Measurements from ENCODE around the gene ENHO. TPM values are rescaled to one million over a fixed set of nuclear protein-coding genes. Genes with fewer than 3 reads are reported as not detected.
A peak's percentile ranks its signal among the peaks of the same experiment; 100 is the strongest.

ENHO gene
- total RNA-seq, 1 donor, result not detected

GRCh38 chr9:34568133-34568532 is 45.3 kb upstream of the ENHO start:
- no peak for TF ChIP-seq CTCF (IDR thresholded peaks at IDR 0.05; ENCODE audit: insufficient read depth, low read length)
- no peak for DNase-seq (ENCODE audit: low read depth)
- H3K4me3 ChIP-seq (ENCODE audit: low read depth, low read length), result no peak overlapping the region

GRCh38 chr9:34566972-34567371 is 44.2 kb upstream of the ENHO start:
- H3K4me3 ChIP-seq (ENCODE audit: low read depth, low read length), result no peak overlapping the region
- no peak for DNase-seq (ENCODE audit: low read depth)
- TF ChIP-seq CTCF (IDR thresholded peaks at IDR 0.05; ENCODE audit: insufficient read depth, low read length), result no peak

- no peak for DNase-seq (ENCODE audit: low read depth)
- H3K4me3 ChIP-seq (ENCODE audit: low read depth, low read length), result no peak overlapping the region
- TF ChIP-seq CTCF (IDR thresholded peaks at IDR 0.05; ENCODE audit: insufficient read depth, low read length), result no peak
These were observed 43.5 kb upstream of the ENHO start for GRCh38 chr9:34566322-34566721.

GRCh38 chr9:34565856-34566255 is 43.1 kb upstream of the ENHO start:
- no peak for DNase-seq (ENCODE audit: low read depth)
- TF ChIP-seq CTCF (IDR thresholded peaks at IDR 0.05; ENCODE audit: insufficient read depth, low read length), result no peak
- H3K4me3 ChIP-seq (ENCODE audit: low read depth, low read length), result no peak overlapping the region

- no peak overlapping the region for H3K4me3 ChIP-seq (ENCODE audit: low read depth, low read length)
These were observed 41.8 kb upstream of the ENHO start for GRCh38 chr9:34564617-34565016.

GRCh38 chr9:34563262-34563661 is 40.5 kb upstream of the ENHO start:
- TF ChIP-seq CTCF (IDR thresholded peaks at IDR 0.05; ENCODE audit: insufficient read depth, low read length), result no peak
- DNase-seq (ENCODE audit: low read depth), result no peak
- no peak overlapping the region for H3K4me3 ChIP-seq (ENCODE audit: low read depth, low read length)

More at GRCh38 chr9:34564617-34565016, 41.8 kb upstream of the ENHO start:
- no peak for DNase-seq (ENCODE audit: low read depth)
- TF ChIP-seq CTCF (IDR thresholded peaks at IDR 0.05; ENCODE audit: insufficient read depth, low read length), result no peak

DNA sequence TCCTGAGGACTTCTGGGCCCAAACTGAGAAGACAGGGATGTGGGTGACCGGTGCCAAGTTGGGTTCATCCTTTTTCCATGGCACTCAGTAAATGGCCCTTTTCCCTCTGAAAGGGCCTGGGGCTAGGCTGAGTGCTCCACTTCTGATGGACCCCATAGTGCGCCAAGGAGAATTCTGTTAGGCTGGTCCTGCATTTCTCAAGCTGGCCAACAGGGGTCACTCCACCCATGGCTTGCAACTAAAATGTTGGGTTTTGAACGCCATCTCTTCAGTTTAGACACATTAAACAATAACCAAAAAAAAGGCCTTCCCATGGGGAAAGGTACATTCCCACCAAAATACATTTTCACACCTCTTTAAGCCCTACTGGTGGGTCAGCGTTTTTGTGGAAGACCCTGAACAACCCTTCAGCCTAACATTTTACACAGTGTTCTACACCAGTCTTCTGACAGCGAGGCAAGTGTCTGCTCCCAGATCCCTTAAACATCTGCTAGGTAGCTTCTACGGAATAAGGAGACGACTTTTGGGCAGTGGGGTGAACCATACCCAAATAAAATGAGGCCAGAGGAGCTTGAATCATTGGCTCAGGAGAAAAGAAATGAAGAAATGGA is 39.5 kb upstream of the ENHO start:
- peak; percentile 58 for TF ChIP-seq CTCF (IDR thresholded peaks at IDR 0.05; ENCODE audit: insufficient read depth, low read length)
- no peak overlapping the region for H3K4me3 ChIP-seq (ENCODE audit: low read depth, low read length)
- no peak for DNase-seq (ENCODE audit: low read depth)
